ENCODE measurements around the gene TMEM108.

DNA sequence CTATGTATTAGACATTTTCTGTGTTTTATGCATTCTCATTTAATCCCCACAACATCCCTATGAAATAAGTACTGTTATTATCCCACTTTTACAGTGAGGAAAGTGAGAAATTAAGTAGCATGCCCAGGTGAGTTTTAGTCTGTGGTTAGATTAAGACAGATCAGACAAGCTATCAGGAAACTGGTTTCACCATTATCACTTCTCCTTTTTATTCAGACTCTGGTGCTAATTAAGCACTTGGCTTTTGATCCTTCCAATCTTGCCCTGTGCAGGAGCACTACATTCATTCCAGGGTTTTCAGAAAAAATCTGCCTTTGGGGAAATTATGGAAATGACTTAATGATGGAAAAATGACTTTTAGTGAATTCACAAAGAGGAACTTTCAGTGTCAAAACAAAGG, 115.2 kb downstream of the TMEM108 start:
- TF ChIP-seq POLR2A (IDR thresholded peaks at IDR 0.05; ENCODE audit: low read depth, low read length) (no peak), POLR2AphosphoS5 (IDR thresholded peaks at IDR 0.05; ENCODE audit: low read depth, low read length) (no peak), TAF1 (IDR thresholded peaks at IDR 0.05; ENCODE audit: borderline replicate concordance, low read depth, low read length) (no peak)
